Activated naive CD4-positive, alpha-beta T cell treated with Interleukin-2 at 50 U/mL for 16 hours (primary cell): ENCODE results near the gene IPO11.
"Not testable (repeated sequence)": the region's sequence is repeated elsewhere in the genome, so short reads cannot be mapped to it uniquely, and the experiment has no call there.

Source experiments
- DNase-seq: peaks from one replicate; pipeline ENCODE4 v3.0.0-alpha.2; 2020

The IPO11 gene

GRCh38 chr5:62650197-62650596 lies 237.6 kb downstream of the IPO11 start:
- no peak for DNase-seq

GRCh38 chr5:62652225-62652624 lies 239.7 kb downstream of the IPO11 start:
- no peak for DNase-seq

DNA sequence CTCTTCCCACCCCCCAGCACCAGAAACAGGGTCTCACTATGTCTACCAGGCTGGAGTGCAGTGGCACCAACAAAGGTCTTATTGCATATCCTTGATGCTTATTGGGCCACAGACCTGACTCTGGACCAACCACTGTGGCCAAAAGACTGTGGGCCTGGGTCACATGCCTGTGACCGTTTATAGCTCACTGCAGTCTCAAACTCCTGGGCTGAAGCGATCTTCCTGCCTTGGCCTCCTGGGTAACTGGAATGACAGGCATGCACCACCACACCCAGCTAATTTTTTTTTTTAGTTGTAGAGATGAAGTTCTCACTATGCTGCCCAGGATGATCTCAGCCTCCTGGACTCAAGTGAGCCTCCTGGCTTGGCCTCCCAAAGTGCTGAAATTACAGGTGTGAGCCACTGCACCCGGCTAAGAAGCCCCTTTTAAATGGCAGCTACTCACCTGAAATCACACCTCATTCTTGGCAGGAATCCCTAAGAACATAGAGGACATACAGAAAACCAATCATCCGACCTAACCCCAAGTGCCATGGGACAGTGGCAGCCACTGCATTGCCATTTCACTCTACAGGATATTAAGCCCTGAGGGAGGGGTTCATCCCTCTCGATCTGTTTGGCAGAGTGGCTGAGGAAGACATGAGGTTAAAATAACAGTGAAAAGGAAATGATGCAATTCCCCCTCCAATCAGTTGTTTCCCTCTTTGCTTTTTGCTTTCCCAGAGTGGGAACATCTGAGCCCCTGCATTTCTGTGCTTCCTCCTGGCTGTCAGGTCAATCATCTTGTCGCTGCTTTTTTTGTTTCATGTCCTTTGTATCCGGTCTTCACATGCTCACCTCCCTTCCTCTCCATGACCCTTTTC lies 240.7 kb downstream of the IPO11 start:
- no peak for DNase-seq

DNA sequence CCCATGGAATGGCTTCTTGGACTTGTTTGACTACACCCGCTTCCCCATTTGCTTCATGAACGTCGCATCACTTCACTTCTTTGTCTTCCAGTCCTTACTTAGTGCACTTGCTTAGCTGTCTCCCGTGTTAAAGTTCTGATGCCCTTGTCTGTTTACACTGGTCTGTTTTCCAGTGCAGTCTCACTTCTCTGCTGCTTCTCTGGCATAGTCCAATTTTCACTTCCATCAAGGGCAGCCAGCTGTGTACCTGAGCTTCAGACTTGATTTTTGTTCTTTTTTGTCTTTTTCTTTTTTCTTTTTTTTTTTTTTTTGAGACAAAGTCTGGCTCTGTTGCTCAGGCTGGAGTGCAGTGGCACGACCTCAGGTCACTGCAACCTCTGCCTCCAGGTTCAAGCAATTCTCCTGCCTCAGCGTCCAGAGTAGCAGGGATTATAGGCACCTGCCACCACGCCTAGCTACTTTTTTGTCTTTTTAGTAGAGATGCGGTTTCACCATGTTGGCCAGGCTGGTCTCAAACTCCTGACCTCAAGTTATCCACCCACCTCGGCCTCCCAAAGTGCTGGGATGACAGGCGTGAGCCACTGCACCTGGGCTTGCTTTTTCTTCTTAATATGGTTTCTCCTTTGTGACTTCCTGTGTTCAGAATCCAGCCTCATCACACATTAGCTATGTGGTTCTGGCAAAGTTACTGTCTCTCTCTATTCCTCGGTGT lies 241.5 kb downstream of the IPO11 start:
- DNase-seq = no peak

- DNase-seq = not testable (repeated sequence)
Observed at GRCh38 chr5:62657772-62658171, 245.2 kb downstream of the IPO11 start.

- no peak for DNase-seq
Observed at GRCh38 chr5:62661126-62661525, 248.6 kb downstream of the IPO11 start.

- DNase-seq = no peak
Observed at GRCh38 chr5:62662521-62662920, 250.0 kb downstream of the IPO11 start.

- DNase-seq = no peak
Observed at GRCh38 chr5:62671479-62671878, 258.9 kb downstream of the IPO11 start.

GRCh38 chr5:62676596-62676995 lies 264.0 kb downstream of the IPO11 start:
- DNase-seq = not testable (repeated sequence)
